GM12878 (cell line): ENCODE results near the gene GNG3. TPM values are rescaled to one million over a fixed set of nuclear protein-coding genes. Genes with fewer than 3 reads are reported as not detected.

Source experiments
- ATAC-seq: fragments of 200-7000 bp; cut with Tn5 transposase; 3 replicates; pipeline ENCODE4 v1.9.1; 2020; ENCODE audit warnings: mild to moderate bottlenecking, moderate library complexity
- BruUV-seq: library from RNA; stranded (reverse); fragments of 400-500 nt; replicated peaks from 2 replicates; lab custom pipeline; 2021; lab: Mats Ljungman, UMichigan
- CTCF ChIA-PET: fragments of 300-600 bp; sonication (Branson Sonifier 250); formaldehyde crosslinking; extraction: SDS; loops from one replicate; lab custom pipeline; 2021; ENCODE audit warnings: inconsistent platforms; lab: Yijun Ruan, JAX
- POLR2A ChIA-PET: fragments of 350-600 bp; formaldehyde crosslinking; extraction: SDS; loops from one replicate; lab custom pipeline; 2021; ENCODE audit warnings: inconsistent platforms; lab: Charles Lee
- RAD21 ChIA-PET: fragments of 300-600 bp; sonication (Branson Sonifier 250); formaldehyde crosslinking; loops from one replicate; lab custom pipeline; 2023; ENCODE audit warnings: antibody characterized with exemption; ENCODE audit not compliant: unreplicated experiment; lab: Charles Lee
- SMC1A ChIA-PET: fragments of 300-600 bp; sonication (Branson Sonifier 250); formaldehyde crosslinking; loops from one replicate; lab custom pipeline; 2023; ENCODE audit not compliant: unreplicated experiment, uncharacterized antibody; lab: Charles Lee
- DNase-seq: peaks from one replicate; pipeline ENCODE4 v3.0.0-alpha.2; 2011; ENCODE audit warnings: low read depth, low spot score
- FAIRE-seq: peaks from 3 replicates; lab custom pipeline; 2011; peaks lifted over from hg19 to GRCh38; lab: Jason Lieb, UNC
- H2AFZ ChIP-seq: 2 replicates; pipeline ENCODE4 v1.6.0; 2011; ENCODE audit warnings: low read depth, low read length, control low read depth; ENCODE audit not compliant: control insufficient read depth
- H3K27ac ChIP-seq: 2 replicates; pipeline ENCODE4 v1.5.1; 2011; ENCODE audit warnings: control low read depth; ENCODE audit not compliant: control insufficient read depth, insufficient read depth
- H3K27me3 ChIP-seq, 2 experiments: replicated peaks in 1 of 2; 2 replicates each; pipeline versions ENCODE4 v1.6.0 to v1.6.1; 2011; ENCODE audit warnings: low read length in 1 of 2; ENCODE audit not compliant: control insufficient read depth in 2 of 2, insufficient read depth in 2 of 2
- H3K36me3 ChIP-seq, 2 experiments: 2 replicates each; pipeline ENCODE4 v1.5.1; 2011; ENCODE audit warnings: low read length in 1 of 2; ENCODE audit not compliant: control insufficient read depth in 2 of 2, insufficient read depth in 2 of 2
- H3K4me1 ChIP-seq: 2 replicates; pipeline ENCODE4 v1.6.1; 2011; ENCODE audit warnings: mild to moderate bottlenecking, low read length, moderate library complexity, mixed read lengths; ENCODE audit not compliant: control insufficient read depth, insufficient read depth
- H3K4me2 ChIP-seq: 2 replicates; pipeline ENCODE4 v1.6.0; 2011; ENCODE audit warnings: control low read depth; ENCODE audit not compliant: control insufficient read depth, insufficient read depth
- H3K4me3 ChIP-seq: fragments of 200-600 bp; sonication (generic); 2 replicates; pipeline ENCODE4 v1.5.1; 2016
- H3K79me2 ChIP-seq: 2 replicates; pipeline ENCODE4 v1.6.0; 2011; ENCODE audit warnings: low read length; ENCODE audit not compliant: control insufficient read depth, insufficient read depth
- H3K9ac ChIP-seq: 2 replicates; pipeline ENCODE4 v1.8.0; 2011; ENCODE audit warnings: low read length, control low read depth, mixed read lengths; ENCODE audit not compliant: control insufficient read depth, insufficient read depth
- H3K9me3 ChIP-seq: replicated peaks from 3 replicates; pipeline ENCODE4 v1.5.1; 2011; ENCODE audit warnings: mild to moderate bottlenecking, low read length; ENCODE audit not compliant: control insufficient read depth, insufficient read depth
- H4K20me1 ChIP-seq: 2 replicates; pipeline ENCODE4 v1.6.0; 2011; ENCODE audit not compliant: control insufficient read depth, insufficient read depth
- ATF7 ChIP-seq: fragments of 450-650 bp; IDR thresholded peaks from 2 replicates; pipeline ENCODE4 v1.6.1; 2016; ENCODE audit warnings: low read depth, mild to moderate bottlenecking
- CHD1 ChIP-seq: IDR thresholded peaks from 2 replicates; pipeline ENCODE4 v1.6.1; 2012; ENCODE audit warnings: low read depth, low read length, improper control_type of control experiment
- EP300 ChIP-seq, 2 experiments: fragments of 150-350 bp in 1 of 2; IDR thresholded peaks; 2 replicates each; pipeline ENCODE4 v1.6.1; 2011 to 2012; ENCODE audit warnings: low read depth in 2 of 2, low read length in 2 of 2, borderline replicate concordance in 1 of 2, improper control_type of control experiment in 1 of 2, inconsistent platforms in 1 of 2; ENCODE audit not compliant: control insufficient read depth in 1 of 2
- GATAD2B ChIP-seq: fragments of 450-650 bp; conservative IDR thresholded peaks from 2 replicates; pipeline ENCODE4 v1.6.1; 2017; ENCODE audit warnings: low read depth, mild to moderate bottlenecking, moderate library complexity
- KAT2A ChIP-seq: conservative IDR thresholded peaks from 2 replicates; pipeline ENCODE4 v1.6.1; 2011; ENCODE audit warnings: low read depth, low read length; ENCODE audit not compliant: control insufficient read depth
- NFIC ChIP-seq: IDR thresholded peaks from 2 replicates; pipeline ENCODE4 v1.6.1; 2012; ENCODE audit warnings: low read depth, mild to moderate bottlenecking, inconsistent platforms, low read length, moderate library complexity
- NFYB ChIP-seq: IDR thresholded peaks from 2 replicates; pipeline ENCODE4 v1.6.1; 2011; ENCODE audit warnings: low read depth, mild to moderate bottlenecking, low read length, improper control_type of control experiment, moderate library complexity; ENCODE audit not compliant: insufficient read depth
- RAD51 ChIP-seq: fragments of 450-650 bp; IDR thresholded peaks from 2 replicates; pipeline ENCODE4 v1.6.1; 2016; ENCODE audit warnings: moderate library complexity, mild to moderate bottlenecking, inconsistent platforms
- WGBS: methylation state at CpG from one replicate; pipeline ENCODE4 v1.1.6; 2016; ENCODE audit warnings: low lambda C conversion rate; ENCODE audit not compliant: insufficient replicate concordance, insufficient coverage; ENCODE audit errors: missing lambda C conversion rate; 5-methylcytosine and 5-hydroxymethylcytosine counted together
- in situ Hi-C: fragments of 300-500 bp; cut with MboI; formaldehyde crosslinking; loops from 9 replicates; pipeline ENCODE4 v1.14.3; 2018; ENCODE audit warnings: mixed read lengths
- intact Hi-C: fragments of 100-400 bp; cut with micrococcal nuclease; formaldehyde crosslinking; loops from one replicate; pipeline ENCODE4 v1.14.2; 2022; ENCODE audit not compliant: unreplicated experiment
- polyA plus RNA-seq, 11 experiments: library from polyadenylated mRNA; depleted of rRNA in 4 of 11; unstranded in 6 of 11; stranded (reverse) in 5 of 11; fragments of >200 nt; fragmentation: Nextera tagmentation in 4 of 11; fragmentation: Illumina TruSeq in 1 of 11; extraction: Ambion mirVana in 4 of 11; extraction: Trizol in 1 of 11; gene quantifications; 1 replicate in 1 of 11; 2 replicates in 10 of 11; pipeline versions ENCODE4 v1.2.1 to v1.2.3, GENCODE V29; 2011 to 2016; ENCODE audit warnings: inconsistent platforms in 2 of 11, missing spikeins in 2 of 11, low read depth in 1 of 11
- total RNA-seq, 4 experiments: library from RNA; depleted of rRNA in 3 of 4; stranded (reverse); fragments of >200 nt in 3 of 4; fragmentation: Illumina TruSeq in 1 of 4; extraction: Trizol in 1 of 4; gene quantifications; 2 replicates each; pipeline versions ENCODE4 v1.2.1 to v1.2.3, GENCODE V29; 2013 to 2021

GNG3 gene
- total and polyA plus RNA-seq, 10 of the 15 experiments (the other 5 are each of a cell fraction or from before 2014, with no cell fraction given): 0.27 to 0.83 (median 0.57) TPM; not detected in 5

DNA sequence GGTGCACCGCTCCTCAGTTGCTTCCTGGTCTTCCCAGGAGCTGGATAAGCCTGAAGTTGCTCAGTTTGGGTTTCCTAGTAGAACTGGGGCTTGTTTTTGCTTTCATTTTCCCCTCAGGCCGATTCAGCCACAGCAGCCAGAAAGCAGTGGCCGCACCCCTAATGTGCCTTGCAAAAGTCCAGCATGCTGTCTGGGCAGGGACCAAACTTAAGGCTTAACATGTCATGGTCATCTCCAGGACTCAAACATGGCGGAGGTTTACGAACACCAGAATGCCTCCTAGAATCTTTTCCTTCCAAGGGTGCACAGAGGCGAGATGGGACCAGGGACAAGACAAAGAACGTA, 2.5 kb downstream of the GNG3 start:
- CTCF ChIA-PET: interaction anchor here (1.6 to 5.0 kb wide), 3 partner anchors 13 to 17 kb away, joined by 6 to 21 read pairs (median 6); partner anchors contain the start of genes HNRNPUL2 and TTC9C
- ATAC-seq: peak; percentile 5
- H3K4me2 ChIP-seq: peak overlapping the region; percentile 86
- in situ Hi-C loops: no loop called here
- H3K27me3 ChIP-seq: no peaks in the 10 kb centered on the region
- TSS peak; percentile 98 for BruUV-seq
- RAD21 ChIA-PET: interaction anchor here (0.5 to 1.8 kb wide), 7 partner anchors 17 to 153 kb away, joined by 3 to 8 read pairs (median 6); partner anchors contain the start of genes C11orf98, CSKMT, HNRNPUL2 and TUT1
- peak overlapping the region; percentile 90 for H3K9ac ChIP-seq
- peak overlapping the region; percentile 88 for H3K27ac ChIP-seq
- no peaks in the 10 kb centered on the region for H4K20me1 ChIP-seq
- no peak for FAIRE-seq
- H3K4me3 ChIP-seq: peak overlapping the region; percentile 59
- SMC1A ChIA-PET: interaction anchor here (1.1 to 5.3 kb wide), 7 partner anchors 14 to 153 kb away, joined by 3 to 26 read pairs (median 3); partner anchors contain the start of genes HNRNPUL2, MTA2 and TTC9C
- DNase-seq: no peak
- intact Hi-C loops: no loop called here
- 77% methylated on average over 7 of the region's 7 CpGs for WGBS
- H2AFZ ChIP-seq: peak overlapping the region; percentile 84
- H3K36me3 ChIP-seq: peaks cover 17 to 21% of the 10 kb centered on the region in 2 experiments
- H3K4me1 ChIP-seq: peaks cover 42% of the 10 kb centered on the region
- no peaks in the 10 kb centered on the region for H3K79me2 ChIP-seq
- POLR2A ChIA-PET: interaction anchor here (0.5 to 7.6 kb wide), 16 partner anchors 17 to 151 kb away, joined by 3 to 79 read pairs (median 4); partner anchors contain the start of genes B3GAT3, C11orf98, CSKMT and HNRNPUL2
- no peaks in the 10 kb centered on the region for H3K9me3 ChIP-seq
- TF ChIP-seq GATAD2B: 0 out of 2 replicates have a peak, but pooled peaks have one; percentile 11
- TF ChIP-seq ATF7: no peak
- TF ChIP-seq CHD1: 0 out of 2 replicates have a peak, but pooled peaks have one; percentile 8
- no peak for TF ChIP-seq NFIC
- TF ChIP-seq RAD51: no peak
- TF ChIP-seq NFYB: no peak
- TF ChIP-seq EP300 (IDR thresholded peaks at IDR 0.05; ENCODE audit: borderline replicate concordance in 1 of 2, control insufficient read depth in 1 of 2, low read depth in 2 of 2, low read length in 2 of 2): no peak
- TF ChIP-seq KAT2A: no peak
